Measurements from ENCODE around the gene SARDH. TPM values are rescaled to one million over a fixed set of nuclear protein-coding genes. Genes with fewer than 3 reads are reported as not detected.

The SARDH gene
- total RNA-seq, 1 experiment from 2014 or later, result not detected

GRCh38 chr9:133619791-133620190 is 118.4 kb downstream of the SARDH start:
- no peaks in the 10 kb centered on the region for H3K9me3 Mint-ChIP-seq (ENCODE audit: low read depth, unreplicated experiment)
- no peaks in the 10 kb centered on the region for H3K4me1 Mint-ChIP-seq (ENCODE audit: low read depth, unreplicated experiment)

DNA sequence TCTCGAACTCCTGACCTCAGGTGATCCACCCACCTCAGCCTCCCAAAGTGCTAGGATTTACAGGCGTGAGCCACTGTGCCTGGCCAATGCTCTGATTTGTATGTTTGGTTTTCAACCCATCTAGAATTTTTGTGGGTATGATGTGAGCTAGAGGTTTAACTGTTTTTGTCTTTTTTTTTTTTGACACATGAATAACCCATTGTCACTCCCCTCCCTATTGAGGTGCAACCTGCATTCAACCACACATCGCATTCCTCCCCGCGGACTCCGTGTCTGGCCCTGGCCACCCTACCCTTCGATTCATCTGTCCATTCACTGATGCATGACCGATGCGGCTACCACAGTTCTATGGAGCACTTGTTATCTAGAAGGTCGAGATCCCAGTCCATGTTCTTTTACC is 119.4 kb downstream of the SARDH start:
- H3K4me1 Mint-ChIP-seq (ENCODE audit: low read depth, unreplicated experiment), result no peaks in the 10 kb centered on the region
- H3K9me3 Mint-ChIP-seq (ENCODE audit: low read depth, unreplicated experiment), result no peaks in the 10 kb centered on the region
- no peak for DNase-seq
- no peaks in the 10 kb centered on the region for H3K36me3 Mint-ChIP-seq (ENCODE audit: insufficient read depth, unreplicated experiment)
- intact Hi-C loops (cut with micrococcal nuclease; ENCODE audit: unreplicated experiment), result no loop called here
- no peak for TF ChIP-seq CTCF (IDR thresholded peaks at IDR 0.05; ENCODE audit: unreplicated experiment)
- no peak overlapping the region for H3K4me3 Mint-ChIP-seq (ENCODE audit: low read depth, unreplicated experiment)
- CTCF ChIA-PET, result no interaction called here
- peaks cover 97% of the 10 kb centered on the region for H3K27me3 Mint-ChIP-seq (ENCODE audit: unreplicated experiment)
- no peak overlapping the region for H3K27ac Mint-ChIP-seq (ENCODE audit: unreplicated experiment)
- BruUV-seq (replicated peaks), result no TSS peak

More at GRCh38 chr9:133619791-133620190, 118.4 kb downstream of the SARDH start:
- Mint-ChIP-seq H3K27me3 (ENCODE audit: unreplicated experiment) (peaks cover 97% of the 10 kb centered on the region), H3K4me3 (ENCODE audit: low read depth, unreplicated experiment) (no peak overlapping the region), H3K27ac (ENCODE audit: unreplicated experiment) (no peak overlapping the region), H3K36me3 (ENCODE audit: insufficient read depth, unreplicated experiment) (no peaks in the 10 kb centered on the region)
- TF ChIP-seq CTCF (IDR thresholded peaks at IDR 0.05; ENCODE audit: unreplicated experiment), result no peak
- BruUV-seq (replicated peaks), result no TSS peak
- DNase-seq, result no peak
- CTCF ChIA-PET, result no interaction called here
- intact Hi-C loops (cut with micrococcal nuclease; ENCODE audit: unreplicated experiment), result no loop called here

DNA sequence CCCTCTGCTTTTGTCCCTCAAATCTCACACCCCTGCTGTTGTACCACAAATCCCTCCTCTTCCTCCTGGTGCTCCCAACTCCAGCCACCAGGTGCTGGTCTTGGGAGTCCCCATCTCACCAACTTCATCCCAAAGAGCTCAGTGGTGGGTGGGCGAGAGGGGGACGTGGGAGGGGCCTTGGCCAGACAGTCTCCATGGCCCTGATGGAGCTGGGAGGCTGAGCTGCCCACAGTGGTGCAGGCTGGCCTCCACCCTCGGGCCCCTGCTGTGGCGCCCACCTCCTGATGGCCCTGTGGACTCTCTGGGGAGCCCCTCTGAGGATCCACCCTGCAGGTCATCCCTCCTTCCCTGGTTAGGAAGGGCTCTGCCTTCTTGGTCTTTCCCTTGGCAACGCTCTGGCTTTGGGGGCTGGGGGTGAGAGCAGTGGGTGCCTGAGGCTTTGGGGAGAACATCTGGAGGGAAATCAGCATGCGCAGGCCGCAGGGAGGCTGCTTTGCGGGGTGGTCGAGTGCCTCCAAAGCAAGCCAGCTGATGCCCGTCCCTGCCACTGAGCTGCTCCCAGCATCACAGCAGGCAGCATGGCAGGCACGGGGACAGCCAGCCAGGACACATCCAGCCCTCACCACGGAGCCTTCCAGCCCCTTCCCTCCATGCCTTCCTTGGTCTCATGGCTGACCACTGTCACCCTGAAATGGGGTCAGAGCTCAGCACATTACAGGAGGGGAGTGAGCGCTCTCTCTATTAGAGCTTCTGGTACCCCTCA is 121.3 kb downstream of the SARDH start:
- BruUV-seq (replicated peaks), result no TSS peak
- no peak overlapping the region for H3K4me3 Mint-ChIP-seq (ENCODE audit: low read depth, unreplicated experiment)
- H3K27ac Mint-ChIP-seq (ENCODE audit: unreplicated experiment), result no peak overlapping the region
- H3K36me3 Mint-ChIP-seq (ENCODE audit: insufficient read depth, unreplicated experiment), result no peaks in the 10 kb centered on the region
- no peaks in the 10 kb centered on the region for H3K9me3 Mint-ChIP-seq (ENCODE audit: low read depth, unreplicated experiment)
- CTCF ChIA-PET, result no interaction called here
- peaks cover 97% of the 10 kb centered on the region for H3K27me3 Mint-ChIP-seq (ENCODE audit: unreplicated experiment)
- no peak for TF ChIP-seq CTCF (IDR thresholded peaks at IDR 0.05; ENCODE audit: unreplicated experiment)
- no peaks in the 10 kb centered on the region for H3K4me1 Mint-ChIP-seq (ENCODE audit: low read depth, unreplicated experiment)
- intact Hi-C loops (cut with micrococcal nuclease; ENCODE audit: unreplicated experiment), result no loop called here
- no peak for DNase-seq

DNA sequence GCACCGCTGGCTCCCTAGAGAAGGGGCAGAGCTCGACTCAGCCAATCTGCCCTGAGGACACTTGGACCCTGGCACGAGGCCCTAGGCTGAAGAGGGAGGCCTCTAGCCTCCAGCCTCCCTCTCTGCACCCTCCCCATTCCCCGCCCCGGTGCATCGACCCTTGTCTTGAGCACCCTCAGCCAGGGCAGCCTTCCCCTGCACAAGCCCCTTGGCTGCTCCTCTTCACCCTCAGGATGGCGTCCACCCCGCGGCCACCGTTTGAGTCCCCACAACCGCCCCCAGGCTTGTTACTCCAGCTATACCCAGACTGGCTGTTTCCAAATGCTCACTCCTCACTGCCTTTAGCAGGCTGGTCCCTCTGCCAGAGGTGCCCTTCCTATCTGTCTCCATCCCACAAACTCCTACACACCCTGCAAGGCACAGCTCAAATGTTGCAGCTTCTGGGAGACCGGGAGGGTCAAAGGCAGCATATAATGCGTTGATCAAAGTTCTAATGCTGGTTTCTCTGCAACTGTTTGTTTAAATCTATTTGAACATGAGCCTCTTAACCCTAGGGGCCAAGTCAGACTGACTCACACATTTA is 122.5 kb downstream of the SARDH start:
- H3K27ac Mint-ChIP-seq (ENCODE audit: unreplicated experiment), result no peak overlapping the region
- no peak for TF ChIP-seq CTCF (IDR thresholded peaks at IDR 0.05; ENCODE audit: unreplicated experiment)
- no peak for DNase-seq
- no peaks in the 10 kb centered on the region for H3K4me1 Mint-ChIP-seq (ENCODE audit: low read depth, unreplicated experiment)
- H3K4me3 Mint-ChIP-seq (ENCODE audit: low read depth, unreplicated experiment), result no peak overlapping the region
- H3K36me3 Mint-ChIP-seq (ENCODE audit: insufficient read depth, unreplicated experiment), result no peaks in the 10 kb centered on the region
- intact Hi-C loops (cut with micrococcal nuclease; ENCODE audit: unreplicated experiment), result no loop called here
- CTCF ChIA-PET, result no interaction called here
- no TSS peak for BruUV-seq (replicated peaks)
- H3K9me3 Mint-ChIP-seq (ENCODE audit: low read depth, unreplicated experiment), result no peaks in the 10 kb centered on the region
- peaks cover 100% of the 10 kb centered on the region for H3K27me3 Mint-ChIP-seq (ENCODE audit: unreplicated experiment)
